NOMO-1 treated with DMSO at 0.1 percent for 48 hours (cell line): ENCODE measurements around the gene SRSF6.
A peak's percentile ranks its signal among the peaks of the same experiment; 100 is the strongest.
"Not testable (repeated sequence)": the region's sequence is repeated elsewhere in the genome, so short reads cannot be mapped to it uniquely, and the experiment has no call there.

Experiments used
- DNase-seq: peaks from one replicate; lab custom pipeline; 2025; ENCODE audit not compliant: unreplicated experiment; lab: John Stamatoyannopoulos, UW

SRSF6 gene

GRCh38 chr20:43473381-43473704 is 15.6 kb downstream of the SRSF6 start:
- no peak for DNase-seq

GRCh38 chr20:43477193-43477592 is 19.5 kb downstream of the SRSF6 start:
- peak; percentile 73 for DNase-seq

GRCh38 chr20:43477619-43478018 is 19.9 kb downstream of the SRSF6 start:
- no peak for DNase-seq

GRCh38 chr20:43490038-43490437 is 32.3 kb downstream of the SRSF6 start:
- DNase-seq: no peak

GRCh38 chr20:43492101-43492500 is 34.4 kb downstream of the SRSF6 start:
- no peak for DNase-seq

- no peak for DNase-seq
Measured at GRCh38 chr20:43495388-43495787, 37.7 kb downstream of the SRSF6 start.

GRCh38 chr20:43502021-43502420 is 44.3 kb downstream of the SRSF6 start:
- DNase-seq: not testable (repeated sequence)

- no peak for DNase-seq
Measured at GRCh38 chr20:43506238-43506637, 48.5 kb downstream of the SRSF6 start.

- no peak for DNase-seq
Measured at GRCh38 chr20:43507150-43508080, 49.7 kb downstream of the SRSF6 start, which contains the start of gene L3MBTL1. L3MBTL1 (plus strand) TSS chr20:43507697; CDS start chr20:43513504, 5,807 bp downstream.

GRCh38 chr20:43508106-43508505 is 50.4 kb downstream of the SRSF6 start:
- no peak for DNase-seq

GRCh38 chr20:43508604-43509040 is 50.9 kb downstream of the SRSF6 start:
- no peak for DNase-seq

- DNase-seq: no peak
Measured at GRCh38 chr20:43511879-43512278, 54.2 kb downstream of the SRSF6 start.

- no peak for DNase-seq
Measured at GRCh38 chr20:43513372-43513930, 55.8 kb downstream of the SRSF6 start.
